Stomach (tissue), 9 donors: ENCODE results near the gene PSORS1C2. TPM values are rescaled to one million over a fixed set of nuclear protein-coding genes. Genes with fewer than 3 reads are reported as not detected.

Experiments used
- DNase-seq, 2 donors: peaks; one replicate each; pipeline versions ENCODE4 v3.0.0 to v3.0.0-alpha.2; 2013 to 2019
- H3K27ac ChIP-seq, 5 donors: fragments of 200-600 bp in 4 of 5; sonication (generic) in 4 of 5; one replicate each; pipeline ENCODE4 v1.5.1; 2013 to 2019; ENCODE audit warnings: mild to moderate bottlenecking in 1 of 5, moderate library complexity in 1 of 5
- H3K27me3 ChIP-seq, 3 donors: fragments of 200-600 bp; sonication (generic); one replicate each; pipeline ENCODE4 v1.5.1; 2017 to 2019; ENCODE audit warnings: mixed run types in 1 of 3
- H3K36me3 ChIP-seq, 4 donors: fragments of 200-600 bp; sonication (generic); 1 replicate in 3 of 4; 2 replicates in 1 of 4; pipeline ENCODE4 v1.5.1; 2016 to 2019
- H3K4me1 ChIP-seq, 4 donors: fragments of 200-600 bp; sonication (generic); one replicate each; pipeline ENCODE4 v1.5.1; 2016 to 2019
- H3K4me3 ChIP-seq, 4 donors: fragments of 200-600 bp; sonication (generic) in 3 of 4; one replicate each; pipeline ENCODE4 v1.5.1; 2016 to 2019; ENCODE audit warnings: mild to moderate bottlenecking in 1 of 4
- H3K9me3 ChIP-seq, 4 donors: fragments of 200-600 bp; sonication (generic); one replicate each; pipeline ENCODE4 v1.5.1; 2016 to 2019
- CTCF ChIP-seq, 7 experiments: fragments of 450-650 bp in 4 of 7; fragments of 200-600 bp in 3 of 7; sonication (generic) in 3 of 7; IDR thresholded peaks; one replicate each; pipeline ENCODE4 v1.5.1; 2016 to 2019; ENCODE audit warnings: antibody characterized with exemption in 7 of 7, control low read depth in 2 of 7, mild to moderate bottlenecking in 1 of 7
- EP300 ChIP-seq: sonication (generic); formaldehyde crosslinking; IDR thresholded peaks from one replicate; pipeline ENCODE4 v1.6.1; 2017; ENCODE audit warnings: antibody characterized with exemption
- POLR2A ChIP-seq, 4 donors: fragments of 450-650 bp; IDR thresholded peaks; one replicate each; pipeline ENCODE4 v1.6.1; 2016; ENCODE audit warnings: antibody characterized with exemption in 4 of 4, control low read depth in 2 of 4, mild to moderate bottlenecking in 1 of 4, moderate library complexity in 1 of 4
- POLR2AphosphoS5 ChIP-seq, 3 donors: sonication (generic); formaldehyde crosslinking; IDR thresholded peaks; one replicate each; pipeline ENCODE4 v1.6.1; 2016; ENCODE audit warnings: antibody characterized with exemption in 3 of 3
- WGBS, 5 donors: extraction: QIAGEN DNeasy Blood & Tissue Kit in 3 of 5; methylation state at CpG; one replicate each; pipeline versions ENCODE4 v1.1.5 to v1.1.7; 2013 to 2018; 5-methylcytosine and 5-hydroxymethylcytosine counted together
- intact Hi-C: fragments of 100-400 bp; cut with DNase I; formaldehyde crosslinking; loops from one replicate; pipeline ENCODE4 v1.15.1; 2023; ENCODE audit warnings: low total_unique reads
- polyA plus RNA-seq, 3 donors: library from polyadenylated mRNA; stranded (reverse); fragments of 200-250 nt; gene quantifications; one replicate each; pipeline ENCODE4 v1.2.3, GENCODE V29; 2013
- total RNA-seq, 5 donors: library from RNA; depleted of rRNA; stranded (reverse); fragments of >200 nt; gene quantifications; one replicate each; pipeline versions ENCODE4 v1.1.0 to v1.2.3, GENCODE V29; 2014 to 2016
- donor health status: healthy with polysubstance abuse.
- donor health status: Bipolar disorder and iron deficiency.
- donor health status: healthy.

Gene PSORS1C2
- total and polyA plus RNA-seq, 8 donors, result 0.73 to 1.6 TPM; not detected in 6

- intact Hi-C loops, result no loop called here
- H3K9me3 ChIP-seq, result no peaks in the 10 kb centered on the region
- DNase-seq, result peak in 1 of 2 donors; percentile 63
- peaks cover 17 to 49% (median 26%) of the 10 kb centered on the region in 4 donors for H3K4me1 ChIP-seq
- H3K4me3 ChIP-seq, result peak overlapping the region in 3 of 4 donors; percentile 7 to 28 (median 19)
- TF ChIP-seq POLR2A (IDR thresholded peaks at IDR 0.05) (no peak), CTCF (IDR thresholded peaks at IDR 0.05) (no peak), EP300 (no peak), POLR2AphosphoS5 (IDR thresholded peaks at IDR 0.05) (no peak)
- peaks cover 0 to 11% (median 0%) of the 10 kb centered on the region in 3 donors for H3K27me3 ChIP-seq
- peak overlapping the region; percentile 44 to 84 (median 77) for H3K27ac ChIP-seq
- WGBS, 5 donors, result 36 to 57% (median 45%) methylated on average over 9 of the region's 9 CpGs
- H3K36me3 ChIP-seq, result no peaks in the 10 kb centered on the region
These were observed 23.7 kb downstream of the PSORS1C2 start for GRCh38 chr6:31114970-31115849.

- peak within 1 kb of the TSS in 3 of 4 donors; percentile 7 to 28 (median 19) for H3K4me3 ChIP-seq
- no peaks in the 10 kb centered on the region for H3K9me3 ChIP-seq
- H3K36me3 ChIP-seq, result no peaks in the 10 kb centered on the region
- peaks cover 0 to 18% (median 0%) of the 10 kb centered on the region in 3 donors for H3K27me3 ChIP-seq
- peak within 1 kb of the TSS; percentile 44 to 84 (median 77) for H3K27ac ChIP-seq
- 2 to 20% (median 16%) methylated on average over 3 of the region's 3 CpGs for WGBS, 5 donors
- H3K4me1 ChIP-seq, result peaks cover 17 to 49% (median 26%) of the 10 kb centered on the region in 4 donors
- DNase-seq, result peak; percentile 83 to 85
- TF ChIP-seq POLR2AphosphoS5 (IDR thresholded peaks at IDR 0.05), result peak in 2 of 3 donors; percentile 53 to 78
- TF ChIP-seq POLR2A (IDR thresholded peaks at IDR 0.05), result no peak
- TF ChIP-seq CTCF (IDR thresholded peaks at IDR 0.05), result no peak
- no peak for TF ChIP-seq EP300
- intact Hi-C loops, result no loop called here
These were observed 24.4 kb downstream of the PSORS1C2 start, which contains the start of gene PSORS1C1 for GRCh38 chr6:31114541-31114878. PSORS1C1 (plus strand) TSS chr6:31114800; CDS start chr6:31129633, 14,833 bp downstream.

GRCh38 chr6:31113861-31114540 lies 24.9 kb downstream of the PSORS1C2 start:
- Histone ChIP-seq H3K4me3 (no peak overlapping the region), H3K4me1 (peaks cover 17 to 49% (median 26%) of the 10 kb centered on the region in 4 donors), H3K27ac (peak overlapping the region in 4 of 5 donors; percentile 72 to 84 (median 80)), H3K36me3 (no peaks in the 10 kb centered on the region), H3K27me3 (peaks cover 0 to 19% (median 0%) of the 10 kb centered on the region in 3 donors), H3K9me3 (no peaks in the 10 kb centered on the region)
- 65 to 88% (median 73%) methylated on average over 6 to 7 of the region's 7 CpGs for WGBS, 5 donors
- TF ChIP-seq POLR2AphosphoS5 (IDR thresholded peaks at IDR 0.05), result no peak
- TF ChIP-seq CTCF (IDR thresholded peaks at IDR 0.05), result no peak
- no peak for TF ChIP-seq EP300
- TF ChIP-seq POLR2A (IDR thresholded peaks at IDR 0.05), result no peak
- DNase-seq, result no peak
- intact Hi-C loops, result no loop called here

GRCh38 chr6:31112478-31112877 lies 26.4 kb downstream of the PSORS1C2 start, which contains the start of gene C6orf15:
C6orf15 (minus strand) TSS chr6:31112575; CDS start chr6:31112555, 20 bp downstream.
- intact Hi-C loops, result no loop called here

More at GRCh38 chr6:31112478-31112877, 26.4 kb downstream of the PSORS1C2 start, which contains the start of gene C6orf15:
- TF ChIP-seq EP300 (no peak), POLR2AphosphoS5 (IDR thresholded peaks at IDR 0.05) (no peak), CTCF (IDR thresholded peaks at IDR 0.05) (no peak), POLR2A (IDR thresholded peaks at IDR 0.05) (no peak)
- Histone ChIP-seq H3K4me1 (peaks cover 17 to 40% (median 26%) of the 10 kb centered on the region in 4 donors), H3K27me3 (peaks cover 0 to 19% (median 0%) of the 10 kb centered on the region in 3 donors), H3K4me3 (no peak within 1 kb of the TSS), H3K36me3 (no peaks in the 10 kb centered on the region), H3K9me3 (no peaks in the 10 kb centered on the region), H3K27ac (no peak within 1 kb of the TSS)
- no peak for DNase-seq
- WGBS, 5 donors, result 84 to 100% (median 94%) methylated on average over 5 of the region's 5 CpGs
